PC-3 (cell line): ENCODE measurements around the gene ZNF467. TPM values are rescaled to one million over a fixed set of nuclear protein-coding genes. Genes with fewer than 3 reads are reported as not detected.

ENCODE experiments used
- ATAC-seq: fragments of 200-7000 bp; cut with Tn5 transposase; 2 replicates; pipeline ENCODE4 v1.9.1; 2020; ENCODE audit warnings: mild to moderate bottlenecking, moderate library complexity
- BruUV-seq: library from RNA; stranded (reverse); fragments of 400-500 nt; replicated peaks from 2 replicates; lab custom pipeline; 2021; lab: Mats Ljungman, UMichigan
- CTCF ChIA-PET: fragments of 300-600 bp; sonication (Branson Sonifier 250); formaldehyde crosslinking; loops from one replicate; lab custom pipeline; 2022; ENCODE audit warnings: antibody characterized with exemption; lab: Charles Lee
- POLR2A ChIA-PET: fragments of 300-600 bp; sonication (Branson Sonifier 250); formaldehyde crosslinking; loops from one replicate; lab custom pipeline; 2022; ENCODE audit warnings: antibody characterized with exemption; ENCODE audit not compliant: unreplicated experiment; lab: Charles Lee
- DNase-seq: peaks from one replicate; pipeline ENCODE4 v3.0.0-alpha.2; 2015
- H2AFZ ChIP-seq: fragments of 300-600 bp; sonication (generic); 2 replicates; pipeline ENCODE4 v1.6.0; 2016; ENCODE audit warnings: antibody characterized with exemption, low read length
- H3F3A ChIP-seq: fragments of 300-600 bp; sonication (generic); one replicate; pipeline ENCODE4 v1.6.0; 2017; ENCODE audit warnings: antibody characterized with exemption, low read length, control low read depth, mild to moderate bottlenecking; ENCODE audit not compliant: unreplicated experiment
- H3K27ac ChIP-seq: fragments of 300-600 bp; sonication (generic); 2 replicates; pipeline ENCODE4 v1.5.1; 2016; ENCODE audit warnings: mild to moderate bottlenecking, low read length
- H3K27me3 ChIP-seq: fragments of 300-600 bp; sonication (generic); 2 replicates; pipeline ENCODE4 v1.6.1; 2016; ENCODE audit warnings: low read length, mixed read lengths
- H3K36me3 ChIP-seq: fragments of 300-600 bp; sonication (generic); 2 replicates; pipeline ENCODE4 v1.6.1; 2016; ENCODE audit warnings: low read depth, mixed run types, low read length, mixed read lengths
- H3K4me1 ChIP-seq: fragments of 300-600 bp; sonication (generic); 2 replicates; pipeline ENCODE4 v1.5.1; 2016; ENCODE audit warnings: low read length; ENCODE audit not compliant: insufficient read depth
- H3K4me2 ChIP-seq: fragments of 300-600 bp; sonication (generic); 2 replicates; pipeline ENCODE4 v1.6.0; 2016; ENCODE audit warnings: low read length
- H3K4me3 ChIP-seq: fragments of 300-600 bp; sonication (generic); 2 replicates; pipeline ENCODE4 v1.5.1; 2016; ENCODE audit warnings: mild to moderate bottlenecking, low read length, mixed read lengths
- H3K79me2 ChIP-seq: fragments of 300-600 bp; sonication (generic); 2 replicates; pipeline ENCODE4 v1.6.1; 2017; ENCODE audit warnings: low read length, mixed read lengths
- H3K9ac ChIP-seq: fragments of 300-600 bp; sonication (generic); 2 replicates; pipeline ENCODE4 v1.6.0; 2016; ENCODE audit warnings: mild to moderate bottlenecking, low read length
- H3K9me2 ChIP-seq: fragments of 300-600 bp; sonication (generic); replicated peaks from 2 replicates; pipeline ENCODE4 v1.6.1; 2016; ENCODE audit warnings: mixed run types, low read length, mixed read lengths
- H3K9me3 ChIP-seq: fragments of 300-600 bp; sonication (generic); 2 replicates; pipeline ENCODE4 v1.6.1; 2016; ENCODE audit warnings: low read length, mixed read lengths
- H4K20me1 ChIP-seq: fragments of 300-600 bp; sonication (generic); 2 replicates; pipeline ENCODE4 v1.6.1; 2016; ENCODE audit warnings: low read length, mixed read lengths
- CTCF ChIP-seq: fragments of 300-600 bp; sonication (generic); conservative IDR thresholded peaks from 2 replicates; pipeline ENCODE4 v1.5.1; 2017; ENCODE audit warnings: antibody characterized with exemption, low read depth, mild to moderate bottlenecking, low read length
- EZH2 ChIP-seq: fragments of 300-600 bp; sonication (generic); IDR thresholded peaks from one replicate; pipeline ENCODE4 v1.6.1; 2017; ENCODE audit warnings: antibody characterized with exemption, mild to moderate bottlenecking, low read length; ENCODE audit not compliant: unreplicated experiment
- EZH2phosphoT487 ChIP-seq: fragments of 300-600 bp; sonication (generic); IDR thresholded peaks from 2 replicates; pipeline ENCODE4 v1.6.1; 2018; ENCODE audit warnings: mild to moderate bottlenecking, antibody characterized with exemption, low read length, borderline replicate concordance
- intact Hi-C: fragments of 100-400 bp; cut with micrococcal nuclease; formaldehyde crosslinking; loops from 2 replicates; pipeline ENCODE4 v1.9.0; 2023
- total RNA-seq: library from RNA; depleted of rRNA; stranded (reverse); fragments of >200 nt; gene quantifications from 2 replicates; pipeline ENCODE4 v1.2.3, GENCODE V29; 2014

The ZNF467 gene
- total RNA-seq, 1 experiment from 2014 or later = 6.3 TPM

DNA sequence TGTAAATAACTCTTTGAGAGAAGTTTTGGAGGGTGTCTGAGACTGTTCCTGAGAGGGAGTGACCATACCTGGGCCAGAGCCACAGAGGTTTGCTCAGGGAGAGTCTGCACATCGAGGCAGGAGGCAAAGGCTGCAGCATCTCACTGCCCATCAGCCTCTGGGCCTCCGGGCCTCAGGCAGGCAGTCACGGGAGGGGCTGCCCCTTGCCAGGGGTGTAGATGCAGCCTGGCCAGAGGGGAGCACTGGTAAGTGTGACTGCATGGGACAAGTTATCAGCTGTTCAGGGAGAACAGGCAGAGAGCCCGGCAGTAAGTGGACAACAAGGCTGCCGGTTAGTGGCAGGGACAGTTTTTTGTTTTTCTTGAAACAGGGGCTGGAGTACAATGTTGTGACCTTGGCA lies 55.9 kb downstream of the ZNF467 start:
- Histone ChIP-seq H3K79me2 (peaks cover 27% of the 10 kb centered on the region), H3K4me3 (no peak overlapping the region), H3K4me1 (peaks cover 9% of the 10 kb centered on the region), H3K9me2 (no peaks in the 10 kb centered on the region), H3K27me3 (no peaks in the 10 kb centered on the region), H3F3A (no peaks in the 10 kb centered on the region), H3K36me3 (no peaks in the 10 kb centered on the region), H3K27ac (no peak overlapping the region), H4K20me1 (no peaks in the 10 kb centered on the region), H3K9ac (no peak overlapping the region), H3K4me2 (no peak overlapping the region), H3K9me3 (no peaks in the 10 kb centered on the region), H2AFZ (no peak overlapping the region)
- BruUV-seq = no TSS peak
- DNase-seq (no peak), ATAC-seq (no peak)
- no peak for TF ChIP-seq CTCF
- TF ChIP-seq EZH2phosphoT487 = no peak
- no peak for TF ChIP-seq EZH2
- POLR2A ChIA-PET = no interaction called here
- CTCF ChIA-PET = interaction anchor here (0.6 kb wide), 1 partner anchor 33 kb away, joined by 3 read pairs; no protein-coding TSS in a partner anchor
- intact Hi-C loops = no loop called here

- H3K27me3 ChIP-seq = no peaks in the 10 kb centered on the region
- no peak for ATAC-seq
- CTCF ChIA-PET = interaction anchor here (1.1 kb wide), 1 partner anchor 54 kb away, joined by 14 read pairs; no protein-coding TSS in a partner anchor
- H3K9me3 ChIP-seq = peaks cover 1% of the 10 kb centered on the region; the same call in 1 of the 2 replicates
- no peak overlapping the region for H2AFZ ChIP-seq
- intact Hi-C loops = loop anchor here (1.0 kb wide), 1 partner anchor 48 kb away; no protein-coding TSS in a partner anchor
- no peak overlapping the region for H3K4me3 ChIP-seq
- peaks cover 27% of the 10 kb centered on the region for H3K79me2 ChIP-seq
- H3K4me1 ChIP-seq = peaks cover 9% of the 10 kb centered on the region
- no peaks in the 10 kb centered on the region for H3F3A ChIP-seq
- BruUV-seq = no TSS peak
- DNase-seq = no peak
- no peak overlapping the region for H3K9ac ChIP-seq
- H3K27ac ChIP-seq = no peak overlapping the region
- no peaks in the 10 kb centered on the region for H3K9me2 ChIP-seq
- TF ChIP-seq CTCF (no peak), EZH2 (no peak), EZH2phosphoT487 (no peak)
- POLR2A ChIA-PET = no interaction called here
- no peaks in the 10 kb centered on the region for H4K20me1 ChIP-seq
- no peak overlapping the region for H3K4me2 ChIP-seq
- H3K36me3 ChIP-seq = no peaks in the 10 kb centered on the region
These were observed 56.5 kb downstream of the ZNF467 start for GRCh38 chr7:149716932-149717307.
